NCI-H2227 (cell line): Measurements from ENCODE around the gene MLC1.

Experiments
- DNase-seq: peaks from one replicate; lab custom pipeline; 2025; ENCODE audit not compliant: unreplicated experiment; lab: John Stamatoyannopoulos, UW

Gene MLC1

GRCh38 chr22:50039669-50040443 is 45.4 kb downstream of the MLC1 start:
- no peak for DNase-seq

- DNase-seq, result no peak
Observed at GRCh38 chr22:50035976-50036724, 49.1 kb downstream of the MLC1 start.

DNA sequence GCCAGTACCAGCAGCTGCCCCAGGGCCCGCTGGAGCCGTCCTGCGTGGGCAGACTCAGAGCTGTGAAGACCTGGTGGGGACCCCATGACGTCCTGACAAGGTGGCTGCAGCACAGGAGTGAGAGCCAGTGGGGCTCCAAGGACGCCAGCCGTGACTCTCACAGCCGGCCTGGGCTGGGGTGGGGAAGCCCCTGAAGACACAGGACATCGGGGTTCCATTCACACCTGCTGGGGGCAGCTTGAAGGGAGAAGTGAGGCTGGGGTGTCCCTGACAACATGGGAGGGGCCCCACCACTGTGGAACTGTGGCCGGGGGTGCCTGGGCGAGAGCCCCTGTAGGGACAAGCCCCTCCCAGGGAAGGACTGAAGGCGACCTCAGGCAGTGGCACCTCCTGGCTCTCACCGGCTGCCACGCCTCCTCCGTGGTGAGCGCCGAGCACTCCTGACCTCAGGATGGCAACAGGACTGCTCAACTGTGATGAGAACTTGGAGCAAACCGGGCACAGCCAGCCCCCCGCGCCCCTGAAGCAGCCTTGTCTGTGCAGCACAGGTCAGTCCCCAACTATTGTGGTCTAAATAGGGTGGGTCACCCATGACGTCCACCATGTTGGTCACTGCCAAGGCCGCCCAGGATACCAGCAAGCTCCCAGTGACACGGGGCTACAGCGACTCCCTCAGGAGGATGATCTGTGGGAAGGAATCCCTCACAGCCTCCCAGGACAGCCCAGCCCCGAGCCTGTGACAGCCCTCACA is 49.9 kb downstream of the MLC1 start:
- DNase-seq, result no peak

- DNase-seq, result no peak
Observed at GRCh38 chr22:50034126-50035081, 50.8 kb downstream of the MLC1 start.

- DNase-seq, result no peak
Observed at GRCh38 chr22:50032941-50033601, 52.2 kb downstream of the MLC1 start.

DNA sequence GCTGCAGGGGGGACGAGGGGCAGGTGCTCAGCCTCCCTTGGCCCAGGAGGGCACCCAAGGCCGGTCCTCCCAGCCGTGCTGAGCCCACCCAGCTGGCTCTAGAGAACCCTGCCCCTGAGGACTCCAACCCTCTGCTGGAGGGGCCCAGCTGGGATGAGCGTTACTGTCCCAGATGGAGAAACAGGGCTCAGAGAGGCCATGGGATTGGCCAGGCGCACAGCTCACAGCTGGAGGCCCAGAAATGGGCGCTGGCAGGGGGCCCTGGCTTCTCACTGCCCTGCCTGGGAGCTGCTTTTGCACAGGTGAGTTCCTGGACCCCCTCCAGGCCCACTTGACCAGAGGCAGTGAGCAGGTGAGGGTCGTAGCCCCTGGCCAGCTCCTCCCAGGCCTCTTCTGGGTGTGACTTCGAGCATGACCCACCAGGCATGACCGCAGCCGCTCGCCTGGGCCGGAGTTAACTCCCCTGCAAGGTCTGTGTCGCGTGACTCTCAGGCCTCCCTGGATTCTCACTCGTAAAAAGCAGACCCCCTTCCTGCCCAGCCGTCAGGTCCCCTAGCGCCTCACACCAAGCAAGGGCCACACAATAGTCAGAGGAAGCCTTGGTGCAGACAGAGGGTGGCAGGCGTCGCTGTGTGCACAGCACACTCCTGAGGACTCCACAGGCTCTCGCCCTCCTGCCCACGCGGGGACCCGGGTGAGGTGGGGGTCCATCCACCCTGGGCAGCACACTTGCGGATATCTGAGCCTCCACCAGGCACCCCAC is 52.9 kb downstream of the MLC1 start:
- DNase-seq, result no peak

DNA sequence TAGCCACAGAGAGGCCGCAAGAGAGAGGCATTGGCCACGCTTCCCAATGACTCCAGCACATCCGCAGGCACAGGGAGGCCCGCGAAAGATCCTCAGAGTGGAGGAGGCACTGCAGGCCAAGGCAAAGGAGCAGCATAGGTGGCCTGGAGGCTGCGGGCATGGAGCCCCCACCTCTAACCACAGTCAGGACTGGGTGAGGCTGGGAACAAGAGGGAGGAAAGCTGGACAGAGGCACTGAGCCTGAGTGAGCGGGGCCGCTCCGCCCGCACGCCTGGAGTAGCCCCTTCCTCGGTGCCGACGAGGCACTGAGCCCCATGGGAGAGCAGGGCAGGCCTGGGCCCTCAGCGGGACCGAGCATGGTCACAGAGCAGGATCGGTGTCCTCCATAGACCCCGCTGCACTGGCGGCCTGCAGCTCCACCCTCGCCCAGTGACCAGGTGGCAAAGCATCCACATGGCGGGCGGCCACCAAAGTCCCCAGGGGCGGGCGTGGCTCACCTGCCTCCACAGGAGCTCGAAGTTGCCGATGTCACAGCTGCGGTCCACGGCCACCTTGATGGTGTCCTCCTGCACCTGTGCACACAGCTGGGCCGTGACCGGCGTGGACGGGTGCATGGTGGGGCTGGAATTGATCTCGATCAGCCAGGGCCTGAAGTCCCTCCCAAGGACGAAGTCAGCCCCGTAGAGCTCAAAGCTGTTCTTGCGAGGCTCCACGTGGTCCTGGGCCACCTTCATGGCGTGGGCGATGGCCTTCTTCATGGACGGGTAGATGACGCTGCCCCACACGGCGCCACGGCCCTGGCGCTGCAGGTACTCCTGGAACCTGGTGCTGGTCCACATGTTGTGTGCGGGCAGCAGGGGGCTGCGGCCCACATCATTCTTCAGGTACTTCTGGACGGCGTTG is 53.8 kb downstream of the MLC1 start:
- DNase-seq, result no peak

GRCh38 chr22:50030297-50031188 is 54.7 kb downstream of the MLC1 start:
- DNase-seq, result peak; percentile 85

GRCh38 chr22:50027639-50028537 is 57.3 kb downstream of the MLC1 start:
- DNase-seq, result no peak

GRCh38 chr22:50025993-50026392 is 59.2 kb downstream of the MLC1 start:
- DNase-seq, result no peak

DNA sequence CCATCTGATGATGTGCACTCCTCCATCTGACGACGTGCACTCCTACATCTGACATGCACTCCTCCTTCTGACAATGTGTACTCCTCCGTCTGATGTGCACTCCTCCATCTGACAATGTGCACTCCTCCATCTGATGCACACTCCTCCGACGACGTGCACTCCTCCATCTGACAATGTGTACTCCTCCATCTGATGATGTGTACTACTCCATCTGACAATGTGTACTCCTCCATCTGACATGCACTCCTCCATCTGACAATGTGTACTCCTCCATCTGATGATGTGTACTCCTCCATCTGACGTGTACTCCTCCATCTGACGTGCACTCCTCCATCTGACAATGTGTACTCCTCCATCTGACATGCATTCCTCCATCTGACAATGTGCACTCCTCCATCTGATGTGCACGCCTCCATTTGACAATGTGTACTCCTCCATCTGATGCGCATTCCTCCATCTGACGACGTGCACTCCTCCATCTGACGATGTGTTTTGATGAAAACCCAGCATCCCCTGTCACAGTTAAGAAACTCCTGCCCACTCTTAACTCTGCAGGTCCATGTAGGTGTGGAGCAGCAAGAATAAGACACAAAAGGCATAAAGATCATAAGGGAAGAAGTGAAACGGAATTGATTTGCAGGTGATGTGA is 62.9 kb downstream of the MLC1 start:
- DNase-seq, result no peak

DNA sequence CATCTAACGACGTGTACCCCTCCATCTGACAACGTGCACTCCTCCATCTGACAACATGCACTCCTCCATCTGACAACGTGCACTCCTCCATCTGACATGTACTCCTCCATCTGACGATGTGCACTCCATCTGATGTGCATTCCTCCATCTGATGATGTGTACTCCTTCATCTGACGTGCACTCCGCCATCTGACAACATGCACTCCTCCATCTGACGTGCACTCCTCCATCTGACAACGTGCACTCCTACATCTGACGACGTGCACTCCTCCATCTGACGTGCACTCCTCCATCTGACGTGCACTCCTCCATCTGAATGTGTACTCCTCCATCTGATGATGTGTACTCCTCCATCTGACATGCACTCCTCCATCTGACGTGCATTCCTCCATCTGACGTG is 64.6 kb downstream of the MLC1 start:
- no peak for DNase-seq

- no peak for DNase-seq
Observed at GRCh38 chr22:50019316-50019715, 65.9 kb downstream of the MLC1 start.

DNA sequence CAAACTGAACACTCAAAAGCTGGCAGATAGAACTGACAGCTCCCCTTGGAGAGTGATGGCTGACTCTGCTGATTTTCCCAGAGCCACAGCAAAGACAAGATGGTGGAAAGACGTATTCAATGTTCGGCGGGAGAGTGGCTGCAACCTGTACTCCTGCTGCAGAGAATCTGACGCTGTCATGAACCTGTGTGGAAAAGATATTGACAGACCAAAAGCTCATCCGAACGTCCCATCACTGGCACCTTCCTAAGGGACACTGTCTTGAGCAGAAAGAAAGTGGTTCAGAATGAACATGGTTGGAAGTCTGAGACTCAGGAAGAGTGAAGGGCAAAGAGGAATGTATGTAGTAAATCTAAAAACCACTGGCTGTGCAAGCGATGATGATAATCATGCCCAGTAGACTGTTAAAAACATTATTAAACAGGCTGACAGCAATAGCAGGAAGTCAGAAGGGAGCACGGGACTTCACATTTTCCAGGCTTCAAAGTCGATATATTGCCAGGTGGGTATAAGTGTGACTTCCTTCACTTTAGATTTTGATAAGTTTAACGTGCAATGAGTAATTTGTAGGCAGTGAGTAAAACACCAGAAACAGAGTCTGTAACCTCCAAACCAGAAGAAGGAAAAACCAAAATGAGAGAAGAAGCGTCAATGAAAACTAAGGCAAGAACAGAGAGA is 66.5 kb downstream of the MLC1 start:
- no peak for DNase-seq

- DNase-seq, result no peak
Observed at GRCh38 chr22:50017701-50018224, 67.5 kb downstream of the MLC1 start.
